SU-DHL-6 (cell line): ENCODE measurements around the gene IGSF21.
"Not testable (repeated sequence)": the region's sequence is repeated elsewhere in the genome, so short reads cannot be mapped to it uniquely, and the experiment has no call there.

Experiments
- H2AFZ ChIP-seq: fragments of 200-600 bp; sonication (generic); 2 replicates; pipeline ENCODE4 v1.6.1; 2014; ENCODE audit warnings: low read depth, mild to moderate bottlenecking, moderate library complexity, mixed read lengths, antibody characterized with exemption, low read length; ENCODE audit not compliant: severe bottlenecking
- H3F3A ChIP-seq: fragments of 200-600 bp; shearing (Covaris generic); 2 replicates; pipeline ENCODE4 v1.6.0; 2016; ENCODE audit warnings: antibody characterized with exemption, mild to moderate bottlenecking; ENCODE audit not compliant: insufficient read depth
- H3K27ac ChIP-seq: fragments of 200-600 bp; sonication (generic); 2 replicates; pipeline ENCODE4 v1.5.1; 2016; ENCODE audit warnings: low read depth, mild to moderate bottlenecking, low read length, moderate library complexity, mixed read lengths
- H3K27me3 ChIP-seq: fragments of 200-600 bp; sonication (generic), shearing (Covaris generic); 2 replicates; pipeline ENCODE4 v1.6.0; 2014; ENCODE audit warnings: mild to moderate bottlenecking, low read length
- H3K36me3 ChIP-seq: fragments of 200-600 bp; sonication (generic); 2 replicates; pipeline ENCODE4 v1.6.1; 2014; ENCODE audit warnings: mild to moderate bottlenecking, low read length, mixed read lengths
- H3K4me2 ChIP-seq: fragments of 300-600, 200-600 bp; shearing (Covaris generic), sonication (generic); 2 replicates; pipeline ENCODE4 v1.6.0; 2014; ENCODE audit warnings: low read length, low read depth, mild to moderate bottlenecking; ENCODE audit not compliant: poor library complexity, severe bottlenecking
- H3K4me3 ChIP-seq: fragments of 200-600 bp; sonication (generic); 2 replicates; pipeline ENCODE4 v1.5.1; 2014; ENCODE audit warnings: antibody characterized with exemption, low read length, mild to moderate bottlenecking, mixed read lengths; ENCODE audit not compliant: insufficient read depth, poor library complexity, severe bottlenecking
- H3K79me2 ChIP-seq: fragments of 200-600 bp; sonication (generic); 2 replicates; pipeline ENCODE4 v1.6.1; 2014; ENCODE audit warnings: mild to moderate bottlenecking, low read length, moderate library complexity; ENCODE audit not compliant: insufficient read depth
- H3K9ac ChIP-seq: fragments of 200-600 bp; sonication (generic); 2 replicates; pipeline ENCODE4 v1.7.0; 2014; ENCODE audit warnings: mild to moderate bottlenecking, low read length
- H3K9me2 ChIP-seq: fragments of 200-600 bp; sonication (generic); replicated peaks from 2 replicates; pipeline ENCODE4 v1.6.1; 2014; ENCODE audit warnings: low read length; ENCODE audit not compliant: insufficient read depth
- H3K9me3 ChIP-seq: fragments of 200-600 bp; sonication (generic); 2 replicates; pipeline ENCODE4 v1.6.1; 2014; ENCODE audit warnings: low read length, mixed read lengths; ENCODE audit not compliant: insufficient read depth
- H4K20me1 ChIP-seq: fragments of 200-600 bp; sonication (generic); 2 replicates; pipeline ENCODE4 v1.6.1; 2014; ENCODE audit warnings: low read depth, mild to moderate bottlenecking, antibody characterized with exemption, low read length, moderate library complexity, mixed read lengths
- EZH2phosphoT487 ChIP-seq: fragments of 200-600 bp; sonication (generic), shearing (Covaris generic); conservative IDR thresholded peaks from 2 replicates; pipeline ENCODE4 v1.6.1; 2018; ENCODE audit warnings: mild to moderate bottlenecking, antibody characterized with exemption, low read length, moderate library complexity, mixed read lengths
- TF ChIP-seq, protein P1 (sequence below): fragments of 200-600 bp; sonication (generic); IDR thresholded peaks from one replicate; pipeline ENCODE4 v1.5.1; 2017; ENCODE audit warnings: antibody characterized with exemption, mild to moderate bottlenecking, low read length, moderate library complexity; ENCODE audit not compliant: insufficient read depth, poor library complexity, severe bottlenecking

The IGSF21 gene

GRCh38 chr1:18414321-18414720 is 306.7 kb downstream of the IGSF21 start:
- no peaks in the 10 kb centered on the region for H4K20me1 ChIP-seq
- H3K4me3 ChIP-seq = no peak overlapping the region
- H3K9ac ChIP-seq = no peak overlapping the region
- no peak overlapping the region for H3K27ac ChIP-seq
- no peaks in the 10 kb centered on the region for H3K79me2 ChIP-seq
- H2AFZ ChIP-seq = no peak overlapping the region
- no peak overlapping the region for H3K4me2 ChIP-seq
- no peaks in the 10 kb centered on the region for H3K27me3 ChIP-seq
- no peaks in the 10 kb centered on the region for H3K9me2 ChIP-seq
- 0 out of 2 replicates have a peak, but pooled peaks cover 5% of the 10 kb centered on the region for H3K9me3 ChIP-seq
- no peaks in the 10 kb centered on the region for H3F3A ChIP-seq
- TF ChIP-seq, protein P1, sequence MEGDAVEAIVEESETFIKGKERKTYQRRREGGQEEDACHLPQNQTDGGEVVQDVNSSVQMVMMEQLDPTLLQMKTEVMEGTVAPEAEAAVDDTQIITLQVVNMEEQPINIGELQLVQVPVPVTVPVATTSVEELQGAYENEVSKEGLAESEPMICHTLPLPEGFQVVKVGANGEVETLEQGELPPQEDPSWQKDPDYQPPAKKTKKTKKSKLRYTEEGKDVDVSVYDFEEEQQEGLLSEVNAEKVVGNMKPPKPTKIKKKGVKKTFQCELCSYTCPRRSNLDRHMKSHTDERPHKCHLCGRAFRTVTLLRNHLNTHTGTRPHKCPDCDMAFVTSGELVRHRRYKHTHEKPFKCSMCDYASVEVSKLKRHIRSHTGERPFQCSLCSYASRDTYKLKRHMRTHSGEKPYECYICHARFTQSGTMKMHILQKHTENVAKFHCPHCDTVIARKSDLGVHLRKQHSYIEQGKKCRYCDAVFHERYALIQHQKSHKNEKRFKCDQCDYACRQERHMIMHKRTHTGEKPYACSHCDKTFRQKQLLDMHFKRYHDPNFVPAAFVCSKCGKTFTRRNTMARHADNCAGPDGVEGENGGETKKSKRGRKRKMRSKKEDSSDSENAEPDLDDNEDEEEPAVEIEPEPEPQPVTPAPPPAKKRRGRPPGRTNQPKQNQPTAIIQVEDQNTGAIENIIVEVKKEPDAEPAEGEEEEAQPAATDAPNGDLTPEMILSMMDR = no peak
- no peak for TF ChIP-seq EZH2phosphoT487
- no peaks in the 10 kb centered on the region for H3K36me3 ChIP-seq

GRCh38 chr1:18414872-18415447 is 307.4 kb downstream of the IGSF21 start:
- Histone ChIP-seq H3K4me2 (no peak overlapping the region), H4K20me1 (no peaks in the 10 kb centered on the region), H3K27me3 (no peaks in the 10 kb centered on the region), H3F3A (no peaks in the 10 kb centered on the region), H3K36me3 (no peaks in the 10 kb centered on the region), H2AFZ (no peak overlapping the region), H3K4me3 (no peak overlapping the region), H3K9me3 (0 out of 2 replicates have a peak, but pooled peaks cover 5% of the 10 kb centered on the region), H3K27ac (no peak overlapping the region), H3K9ac (no peak overlapping the region), H3K79me2 (no peaks in the 10 kb centered on the region), H3K9me2 (no peaks in the 10 kb centered on the region)
- TF ChIP-seq, protein P1 = no peak
- no peak for TF ChIP-seq EZH2phosphoT487

GRCh38 chr1:18415448-18416027 is 307.9 kb downstream of the IGSF21 start:
- no peak overlapping the region for H2AFZ ChIP-seq
- H3K9me2 ChIP-seq = no peaks in the 10 kb centered on the region
- no peaks in the 10 kb centered on the region for H3F3A ChIP-seq
- no peak overlapping the region for H3K27ac ChIP-seq
- H3K36me3 ChIP-seq = no peaks in the 10 kb centered on the region
- no peaks in the 10 kb centered on the region for H3K27me3 ChIP-seq
- no peak overlapping the region for H3K4me2 ChIP-seq
- 0 out of 2 replicates have a peak, but pooled peaks cover 5% of the 10 kb centered on the region for H3K9me3 ChIP-seq
- no peaks in the 10 kb centered on the region for H3K79me2 ChIP-seq
- H4K20me1 ChIP-seq = no peaks in the 10 kb centered on the region
- TF ChIP-seq, protein P1 = no peak
- TF ChIP-seq EZH2phosphoT487 = no peak
- H3K9ac ChIP-seq = no peak overlapping the region
- H3K4me3 ChIP-seq = no peak overlapping the region

DNA sequence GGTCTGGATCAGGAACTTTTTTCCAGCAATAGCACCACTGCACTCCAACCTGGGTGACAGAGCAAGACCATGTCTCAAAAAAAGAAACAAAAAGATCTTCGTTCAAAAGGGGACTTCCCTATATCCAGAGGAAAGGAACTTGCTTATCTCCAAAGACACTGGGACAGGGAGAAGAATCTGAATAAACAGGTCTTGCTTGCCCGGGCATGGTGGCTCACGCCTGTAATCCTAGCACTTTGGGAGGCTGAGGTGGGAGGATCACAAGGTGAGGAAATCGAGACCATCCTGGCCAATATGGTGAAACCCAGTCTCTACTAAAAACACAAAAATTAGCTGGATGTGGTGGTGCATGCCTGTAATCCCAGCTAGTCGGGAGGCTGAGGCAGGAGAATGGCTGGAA is 308.5 kb downstream of the IGSF21 start:
- H3K27ac ChIP-seq, H3K79me2 ChIP-seq, H3K9me2 ChIP-seq, H3K9me3 ChIP-seq, H3K9ac ChIP-seq, H3F3A ChIP-seq, H3K27me3 ChIP-seq, H4K20me1 ChIP-seq, H3K36me3 ChIP-seq, H2AFZ ChIP-seq, H3K4me3 ChIP-seq, H3K4me2 ChIP-seq: not testable (repeated sequence)
